ENCODE results near the gene PLPPR3.
"Not testable (repeated sequence)": the region's sequence is repeated elsewhere in the genome, so short reads cannot be mapped to it uniquely, and the experiment has no call there.

The PLPPR3 gene

DNA sequence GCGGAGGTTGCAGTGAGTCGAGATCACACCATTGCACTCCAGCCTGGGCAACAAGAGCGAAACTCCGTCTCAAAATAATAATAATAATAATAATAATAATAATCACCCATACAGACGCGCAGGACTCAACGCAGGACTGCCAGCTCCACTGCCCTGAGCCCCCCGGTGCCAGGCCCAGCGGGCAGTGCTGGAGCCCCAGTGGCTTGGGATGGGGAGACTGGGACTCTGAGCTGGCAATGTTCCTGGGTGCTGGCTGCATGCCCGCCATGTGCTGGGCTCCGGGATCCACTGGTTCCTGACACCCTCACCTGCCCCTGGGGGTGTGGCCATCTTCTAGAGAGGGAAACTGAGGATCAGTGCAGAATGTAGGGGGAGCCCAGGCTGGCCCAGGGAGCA, 5.6 kb upstream of the PLPPR3 start:
- DNase-seq (ENCODE audit: low spot score): no peak

DNA sequence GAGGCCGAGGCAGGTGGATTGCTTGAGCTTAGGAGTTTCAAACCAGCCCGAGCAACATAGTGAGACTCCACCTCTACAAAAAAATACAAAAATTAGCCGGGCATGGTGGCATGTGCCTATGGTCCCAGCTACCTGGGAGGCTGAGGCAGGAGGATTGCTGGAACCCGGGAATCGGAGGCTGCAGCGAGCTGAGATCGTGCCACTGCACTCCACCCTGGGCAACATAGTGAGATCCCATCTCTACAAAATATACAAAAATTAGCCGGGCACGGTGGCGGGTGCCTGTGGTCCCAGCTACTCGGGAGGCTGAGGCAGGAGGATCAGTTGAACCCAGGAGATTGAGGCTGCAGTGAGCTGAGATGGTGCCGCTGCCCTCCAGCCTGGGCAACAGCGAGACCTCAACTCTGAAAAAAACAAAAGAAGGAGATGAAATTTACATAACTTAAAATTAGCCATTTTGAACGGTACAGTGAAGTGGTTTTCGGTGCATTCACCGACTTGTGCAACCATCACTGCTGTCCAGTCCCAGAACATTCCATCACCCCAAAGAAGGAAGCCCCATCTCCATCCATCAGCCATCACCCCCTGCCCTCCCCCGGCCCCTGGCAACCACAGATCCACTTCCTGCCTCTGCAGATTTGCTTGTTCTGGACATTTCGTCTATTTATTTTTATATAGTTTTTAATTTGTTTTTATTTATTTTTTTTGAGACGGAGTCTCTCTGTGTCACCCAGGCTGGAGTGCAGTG, 4.3 kb upstream of the PLPPR3 start:
- DNase-seq (ENCODE audit: low spot score): no peak

DNA sequence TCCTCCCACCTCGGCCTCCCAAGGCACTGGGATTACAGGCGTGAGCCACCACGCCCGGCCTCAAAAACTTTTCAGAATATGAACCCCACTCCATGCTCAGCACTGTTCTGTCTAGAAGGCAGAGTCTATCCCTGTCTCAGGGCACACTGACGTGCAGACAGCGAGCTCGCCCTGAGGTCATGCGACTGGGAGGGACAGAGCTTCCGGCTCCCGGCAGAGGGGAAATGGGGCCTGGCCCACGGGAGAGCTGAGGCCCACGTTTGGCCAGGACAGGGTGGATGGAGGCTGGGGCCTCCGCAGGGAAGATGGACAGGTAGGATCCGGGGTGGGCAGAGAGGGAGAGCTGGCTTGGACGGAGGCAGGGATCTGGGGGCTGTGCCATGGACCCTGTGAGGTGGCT, 3.1 kb upstream of the PLPPR3 start:
- no peak for DNase-seq (ENCODE audit: low spot score)

DNA sequence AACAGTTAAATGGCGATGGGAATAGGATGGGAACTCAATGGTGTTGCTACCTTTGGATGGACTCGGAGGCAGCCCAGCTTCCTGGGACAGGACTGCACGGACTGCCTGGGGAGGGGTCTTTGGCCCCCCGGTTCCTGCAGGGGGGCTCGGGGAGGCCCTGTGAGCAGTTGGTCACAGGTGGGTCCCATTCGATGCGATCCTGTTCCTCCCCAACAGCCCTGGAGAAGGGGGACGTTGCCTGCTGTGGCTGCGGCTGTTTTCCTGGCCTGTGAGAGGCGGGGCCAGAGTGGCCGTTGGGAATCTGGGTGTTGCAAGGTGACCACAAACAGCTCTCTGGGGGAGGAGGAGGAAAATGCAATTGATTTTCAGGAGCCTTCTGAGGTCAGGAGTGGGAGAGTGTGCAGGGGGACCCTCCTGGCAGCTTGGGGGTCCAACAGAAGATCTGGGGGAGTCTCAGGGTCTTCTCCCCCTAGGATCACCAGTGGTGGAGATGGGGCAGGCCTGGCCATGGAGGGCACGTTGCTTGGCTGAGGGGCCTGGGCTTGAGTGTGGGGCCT, 1.9 kb upstream of the PLPPR3 start:
- DNase-seq (ENCODE audit: low spot score): no peak

DNA sequence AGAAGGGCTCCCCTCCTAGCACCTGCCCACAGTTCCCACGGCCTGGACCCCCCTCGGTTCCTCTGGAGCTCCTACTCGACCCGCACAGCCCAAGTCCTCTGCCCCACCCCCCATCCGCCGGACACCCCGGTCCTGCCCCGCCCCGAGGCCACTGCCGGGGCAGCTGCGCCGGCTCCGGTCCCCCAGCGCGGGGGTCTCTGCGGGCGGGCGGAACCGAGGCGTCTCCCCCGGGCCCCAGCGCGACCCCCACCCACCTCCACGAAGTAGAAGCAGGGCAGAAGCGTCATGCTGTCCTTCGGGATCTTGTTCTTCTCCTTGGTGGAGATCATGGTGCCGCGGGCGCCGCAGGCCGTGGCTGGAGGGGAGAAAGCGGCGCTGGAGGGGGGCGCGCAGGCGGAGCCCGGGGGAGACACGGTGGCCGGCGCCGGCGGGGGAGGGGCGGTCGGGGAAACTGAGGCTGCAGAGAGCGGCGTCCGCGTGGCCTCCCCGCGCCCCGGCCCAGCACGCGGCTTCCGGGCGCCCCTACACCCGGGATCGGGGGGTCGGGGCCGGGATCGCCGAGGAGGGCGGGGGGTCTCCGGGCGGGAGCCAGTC, 427 bp downstream of the PLPPR3 start:
- no peak for DNase-seq (ENCODE audit: low spot score)

DNA sequence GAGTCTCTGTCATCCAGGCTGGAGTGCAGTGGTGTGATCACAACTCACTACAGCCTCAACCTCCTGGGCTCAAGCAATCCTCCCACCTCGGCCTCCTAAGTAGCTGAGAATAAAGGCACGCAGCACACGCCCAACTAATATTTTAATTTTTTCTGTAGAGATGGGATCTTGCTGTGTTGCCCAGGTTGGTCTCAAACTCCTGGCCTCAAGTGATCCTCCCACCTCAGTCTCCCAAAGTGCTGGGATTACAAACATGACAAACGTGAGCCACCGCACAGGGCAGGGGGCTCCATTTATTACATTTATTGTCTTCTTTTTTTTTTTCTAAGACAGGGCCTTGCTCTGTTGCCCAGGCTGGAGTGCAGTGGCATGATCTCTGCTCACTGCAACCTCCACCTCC, 1.5 kb downstream of the PLPPR3 start:
- not testable (repeated sequence) for DNase-seq (ENCODE audit: low spot score)

DNA sequence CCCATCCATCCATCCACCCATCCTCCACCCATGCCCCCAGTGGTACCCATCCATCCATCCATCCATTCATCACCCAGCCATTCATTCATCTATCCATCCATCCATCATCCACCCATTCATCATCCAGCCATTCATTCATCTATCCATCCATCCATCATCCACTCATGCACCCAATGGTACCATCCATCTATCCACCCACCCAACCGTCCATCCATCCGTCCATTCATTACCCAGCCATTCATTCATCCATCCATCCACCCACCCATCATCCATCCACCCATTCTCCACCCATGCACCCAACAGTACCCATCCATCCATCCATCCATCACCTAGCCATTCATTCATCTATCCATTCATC, 5.3 kb downstream of the PLPPR3 start:
- no peak for DNase-seq (ENCODE audit: low spot score)

DNA sequence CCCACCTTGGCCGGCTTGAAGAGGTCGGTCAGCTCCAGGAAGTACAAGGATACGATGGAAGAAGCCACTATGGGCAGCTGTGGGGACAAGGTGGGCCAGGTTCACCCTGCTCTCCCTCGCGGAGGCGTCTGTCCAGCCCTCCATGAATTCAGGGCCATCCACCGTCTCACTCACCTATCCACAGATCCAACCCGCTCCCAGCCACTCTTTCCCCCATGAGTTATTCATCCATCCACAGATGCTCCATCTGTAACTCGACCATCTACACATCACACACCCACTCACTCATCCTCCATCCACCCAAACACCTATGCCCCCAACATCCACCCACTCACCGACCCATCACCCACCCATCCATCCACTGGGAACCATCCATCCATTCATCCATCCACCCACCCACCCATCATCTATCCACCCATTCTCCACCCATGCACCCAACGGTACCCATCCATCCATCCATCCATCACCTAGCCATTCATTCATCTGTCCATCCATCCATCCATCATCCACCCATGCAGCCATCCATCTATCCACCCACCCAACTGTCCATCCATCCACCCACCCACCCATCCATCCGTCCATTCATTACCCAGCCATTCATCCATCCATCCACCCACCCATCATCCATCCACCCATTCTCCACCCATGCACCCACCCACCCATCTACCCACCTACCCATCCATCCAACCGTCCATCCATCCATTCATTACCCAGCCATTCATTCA, 5.8 kb downstream of the PLPPR3 start:
- no peak for DNase-seq (ENCODE audit: low spot score)

DNA sequence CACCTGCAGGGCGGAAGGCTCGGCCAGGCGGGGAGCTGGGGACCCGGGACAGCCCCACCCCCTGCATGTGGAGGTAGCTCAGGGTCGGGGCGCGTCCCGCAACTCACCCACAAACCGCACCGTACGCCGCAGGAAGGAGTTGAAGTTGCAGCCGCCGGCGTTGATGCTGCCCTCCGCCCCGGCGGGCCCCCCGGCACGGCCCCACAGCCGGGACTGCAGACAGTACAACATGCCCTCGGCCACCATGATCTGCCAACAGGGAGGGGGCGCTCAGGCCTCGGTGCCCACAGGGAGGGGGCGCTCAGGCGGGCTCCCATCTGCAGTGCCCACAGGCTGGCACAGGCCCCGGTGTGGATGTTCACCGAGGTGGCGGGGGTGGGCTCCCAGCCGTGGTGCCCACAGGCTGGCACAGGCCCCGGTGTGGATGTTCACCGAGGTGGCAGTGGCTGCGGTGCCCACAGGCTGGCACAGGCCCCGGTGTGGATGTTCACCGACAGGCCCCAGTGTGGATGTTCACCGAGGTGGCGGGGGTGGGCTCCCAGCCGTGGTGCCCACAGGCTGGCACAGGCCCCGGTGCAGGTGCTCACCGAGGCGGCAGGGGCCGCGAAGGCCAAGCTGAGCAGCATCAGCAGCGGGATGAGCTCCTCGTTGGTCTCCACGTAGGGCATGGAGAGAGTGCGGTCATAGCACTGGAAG, 6.5 kb downstream of the PLPPR3 start:
- DNase-seq (ENCODE audit: low spot score): no peak

DNA sequence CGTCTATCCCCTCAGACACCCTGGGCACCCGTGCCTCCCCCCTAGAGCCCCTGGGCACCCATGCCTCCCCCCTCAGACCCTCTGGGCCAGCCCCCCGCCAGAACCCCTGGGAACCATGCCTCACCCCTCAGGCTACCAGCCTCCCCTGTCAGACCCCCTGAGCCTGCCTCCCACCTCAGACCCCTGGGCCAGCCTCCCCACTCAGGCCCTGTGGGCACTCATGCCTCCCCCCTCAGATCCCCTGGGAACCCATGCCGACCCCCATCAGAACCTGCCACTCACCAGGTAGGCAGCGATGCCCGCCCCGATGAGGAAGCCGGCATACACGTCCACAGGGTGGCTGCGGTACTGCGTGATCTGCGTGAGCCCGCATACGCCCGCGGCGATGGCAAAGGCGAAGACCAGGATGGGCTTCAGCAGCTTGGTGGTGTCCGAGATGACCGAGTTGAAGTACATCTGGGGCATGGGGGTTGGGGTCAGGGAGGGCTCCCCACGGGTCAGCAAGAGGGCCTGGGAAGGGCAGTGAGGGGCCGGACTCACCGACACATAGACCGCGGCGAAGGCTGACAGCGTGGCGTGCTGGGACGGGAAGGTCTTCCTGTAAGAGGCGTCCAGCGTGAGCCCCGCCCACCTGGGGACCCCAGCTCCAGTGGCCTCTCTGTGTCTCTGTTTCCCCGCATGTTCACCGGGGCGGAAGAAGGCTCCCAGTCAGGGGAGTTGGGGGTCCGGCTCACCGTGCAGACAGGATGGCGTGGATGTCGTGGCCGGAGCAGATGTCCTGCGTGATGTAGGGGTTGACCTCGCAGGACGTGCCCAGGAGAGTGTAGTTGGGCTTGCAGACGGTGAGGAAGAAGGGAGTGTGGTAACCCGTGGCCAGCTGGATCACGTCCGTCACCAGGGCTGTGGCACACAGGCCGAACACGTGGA, 7.3 kb downstream of the PLPPR3 start:
- DNase-seq (ENCODE audit: low spot score): no peak

DNA sequence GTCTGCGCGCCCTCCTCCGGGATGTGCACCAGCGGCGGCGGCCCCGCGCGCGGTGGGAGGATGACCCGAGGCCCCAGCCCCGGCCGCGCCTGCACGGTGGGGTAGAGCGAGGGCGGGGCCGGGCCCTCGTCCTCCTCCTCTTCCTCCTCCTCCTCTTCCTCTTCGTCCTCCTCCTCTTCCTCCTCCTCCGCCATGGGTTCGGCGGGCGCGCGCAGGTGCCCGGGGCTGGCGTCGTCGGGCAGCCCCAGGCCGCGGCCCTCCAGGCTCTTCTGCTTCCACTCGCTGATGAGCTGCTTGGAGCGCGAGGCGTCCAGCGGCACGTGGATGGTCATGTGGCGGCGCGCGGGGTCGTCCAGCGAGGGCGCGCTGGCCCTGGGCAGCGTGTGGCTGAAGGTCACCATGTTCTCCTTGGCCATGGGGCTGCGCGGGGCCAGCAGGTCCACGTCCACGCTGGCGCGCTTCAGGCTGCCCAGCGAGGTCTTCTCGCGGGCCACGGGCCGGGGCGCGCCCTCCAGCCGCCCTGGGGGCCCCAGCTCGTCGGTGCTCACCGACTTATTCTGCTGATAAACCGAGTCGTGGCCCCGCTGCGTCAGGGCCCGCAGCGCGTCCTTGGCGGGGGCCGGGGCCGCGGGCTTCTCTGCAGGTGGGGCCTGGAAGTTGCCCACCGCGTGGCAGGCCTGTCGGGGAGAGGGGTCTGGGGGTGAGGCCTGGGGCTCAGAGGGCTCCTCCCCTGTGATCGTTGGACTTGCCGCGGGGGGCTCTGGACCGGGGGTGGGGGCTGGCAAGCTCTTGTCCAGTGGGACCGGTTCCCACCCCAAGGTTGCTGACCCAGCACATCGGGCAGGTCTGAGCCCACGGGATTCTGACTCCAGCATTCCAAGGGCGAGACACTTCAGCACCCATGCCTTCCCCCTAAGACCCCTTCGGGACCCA, 8.3 kb downstream of the PLPPR3 start:
- DNase-seq (ENCODE audit: low spot score): no peak

DNA sequence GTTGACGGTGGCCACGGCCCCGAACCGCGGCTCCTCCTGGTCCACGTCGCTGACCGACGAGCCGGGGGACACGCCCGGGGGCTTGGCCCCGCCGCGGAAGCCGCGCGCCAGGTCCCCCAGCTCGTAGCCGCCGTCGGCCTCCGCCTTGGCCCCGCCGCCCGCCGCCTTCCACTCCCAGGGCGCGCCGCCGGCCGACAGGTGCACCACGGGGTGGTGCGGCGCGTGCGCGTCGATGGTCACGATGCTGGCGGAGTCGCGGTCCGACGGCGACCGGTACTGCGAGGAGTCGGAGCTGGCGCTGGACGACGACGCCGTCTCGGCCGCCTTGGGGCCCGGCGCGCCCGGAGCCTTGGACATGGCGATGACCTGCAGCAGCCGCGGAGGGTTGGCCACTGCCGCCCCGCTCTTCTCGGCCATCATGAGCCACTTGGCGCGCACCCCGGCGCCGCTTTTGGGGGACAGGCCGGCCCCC, 9.0 kb downstream of the PLPPR3 start:
- DNase-seq (ENCODE audit: low spot score): no peak

DNA sequence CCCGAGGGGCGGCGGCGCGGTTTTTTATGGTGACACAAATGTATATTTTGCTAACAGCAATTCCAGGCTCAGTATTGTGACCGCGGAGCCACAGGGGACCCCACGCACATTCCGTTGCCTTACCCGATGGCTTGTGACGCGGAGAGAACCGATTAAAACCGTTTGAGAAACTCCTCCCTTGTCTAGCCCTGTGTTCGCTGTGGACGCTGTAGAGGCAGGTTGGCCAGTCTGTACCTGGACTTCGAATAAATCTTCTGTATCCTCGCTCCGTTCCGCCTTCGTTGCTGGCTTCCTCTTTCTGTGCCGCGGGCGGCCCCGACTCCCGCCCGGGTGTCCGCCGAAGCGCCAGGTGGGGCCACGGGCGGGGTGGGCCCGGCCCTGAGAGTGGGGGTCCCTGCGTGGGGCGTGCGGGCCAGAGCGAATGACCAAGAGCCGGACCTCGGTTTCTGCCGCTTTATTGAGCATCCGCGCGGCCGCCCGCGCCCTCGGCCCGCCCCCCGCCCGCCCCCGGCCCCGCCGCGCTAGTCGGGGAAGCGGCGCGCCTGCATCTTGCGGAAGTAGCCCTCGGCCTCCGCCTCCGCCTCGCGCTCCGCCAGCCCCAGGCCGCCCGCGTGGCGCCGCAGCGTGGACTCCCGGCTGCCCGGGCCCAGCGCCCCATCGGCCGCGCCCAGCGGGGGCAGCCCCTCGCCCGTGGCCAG, 9.6 kb downstream of the PLPPR3 start:
- DNase-seq (ENCODE audit: low spot score): no peak

DNA sequence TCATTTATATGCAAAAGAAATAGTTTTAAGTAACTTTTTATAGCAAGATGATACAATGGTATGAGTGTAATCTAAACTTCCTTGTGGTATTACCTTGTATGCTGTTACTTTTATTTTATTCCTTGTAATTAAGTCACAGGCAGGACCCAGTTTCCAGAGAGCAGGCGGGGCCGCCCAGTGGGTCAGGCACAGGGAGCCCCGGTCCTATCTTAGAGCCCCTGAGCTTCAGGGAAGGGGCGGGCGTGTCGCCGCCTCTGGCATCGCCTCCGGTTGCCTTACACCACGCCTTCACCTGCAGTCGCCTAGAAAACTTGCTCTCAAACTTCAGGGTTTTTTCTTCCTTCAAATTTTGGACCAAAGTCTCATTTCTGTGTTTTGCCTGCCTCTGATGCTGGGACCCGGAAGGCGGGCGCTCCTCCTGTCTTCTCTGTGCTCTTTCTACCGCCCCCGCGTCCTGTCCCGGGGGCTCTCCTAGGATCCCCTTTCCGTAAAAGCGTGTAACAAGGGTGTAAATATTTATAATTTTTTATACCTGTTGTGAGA, 10.2 kb downstream of the PLPPR3 start:
- DNase-seq (ENCODE audit: low spot score): no peak

DNA sequence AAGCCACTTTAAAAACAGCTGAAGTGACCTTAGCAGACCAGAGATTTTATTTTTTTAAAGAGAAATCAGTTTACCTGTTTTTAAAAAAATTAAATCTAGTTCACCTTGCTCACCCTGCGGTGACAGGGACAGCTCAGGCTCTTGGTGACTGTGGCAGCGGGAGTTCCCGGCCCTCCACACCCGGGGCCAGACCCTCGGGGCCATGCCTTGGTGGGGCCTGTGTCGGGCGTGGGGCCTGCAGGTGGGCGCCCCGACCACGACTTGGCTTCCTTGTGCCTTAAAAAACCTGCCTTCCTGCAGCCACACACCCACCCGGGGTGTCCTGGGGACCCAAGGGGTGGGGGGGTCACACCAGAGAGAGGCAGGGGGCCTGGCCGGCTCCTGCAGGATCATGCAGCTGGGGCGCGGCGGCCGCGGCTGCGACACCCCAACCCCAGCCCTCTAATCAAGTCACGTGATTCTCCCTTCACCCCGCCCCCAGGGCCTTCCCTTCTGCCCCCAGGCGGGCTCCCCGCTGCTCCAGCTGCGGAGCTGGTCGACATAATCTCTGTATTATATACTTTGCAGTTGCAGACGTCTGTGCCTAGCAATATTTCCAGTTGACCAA, 10.8 kb downstream of the PLPPR3 start:
- no peak for DNase-seq (ENCODE audit: low spot score)

DNA sequence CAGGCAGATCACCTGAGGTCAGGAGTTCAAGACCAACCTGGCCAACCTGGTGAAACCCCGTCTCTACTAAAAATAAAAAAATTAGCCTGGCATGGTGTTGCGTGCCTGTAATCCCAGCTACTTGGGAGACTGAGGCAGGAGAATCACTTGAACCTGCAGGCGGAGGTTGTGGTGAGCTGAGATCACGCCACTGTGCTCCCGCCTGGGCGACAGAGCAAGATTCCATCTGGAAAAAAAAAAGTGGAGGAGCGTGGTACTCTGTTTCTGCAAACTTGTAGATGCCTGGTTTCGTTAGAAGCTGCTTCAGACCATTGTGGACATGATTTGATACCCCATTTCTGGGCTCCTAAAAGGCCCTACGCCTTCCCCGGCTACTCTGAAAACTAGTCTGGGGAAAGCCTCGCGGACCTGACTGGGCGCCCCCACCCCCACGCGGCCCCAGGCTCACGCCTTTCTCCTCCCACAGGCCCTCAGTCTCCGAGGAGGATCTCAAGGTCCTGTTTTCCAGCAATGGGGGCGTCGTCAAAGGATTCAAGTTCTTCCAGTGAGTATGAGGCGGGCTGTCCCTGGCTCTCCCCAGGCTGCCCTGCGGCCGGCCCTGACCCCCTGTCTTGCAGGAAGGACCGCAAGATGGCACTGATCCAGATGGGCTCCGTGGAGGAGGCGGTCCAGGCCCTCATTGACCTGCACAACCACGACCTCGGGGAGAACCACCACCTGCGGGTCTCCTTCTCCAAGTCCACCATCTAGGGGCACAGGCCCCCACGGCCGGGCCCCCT, 11.5 kb downstream of the PLPPR3 start:
- no peak for DNase-seq (ENCODE audit: low spot score)

DNA sequence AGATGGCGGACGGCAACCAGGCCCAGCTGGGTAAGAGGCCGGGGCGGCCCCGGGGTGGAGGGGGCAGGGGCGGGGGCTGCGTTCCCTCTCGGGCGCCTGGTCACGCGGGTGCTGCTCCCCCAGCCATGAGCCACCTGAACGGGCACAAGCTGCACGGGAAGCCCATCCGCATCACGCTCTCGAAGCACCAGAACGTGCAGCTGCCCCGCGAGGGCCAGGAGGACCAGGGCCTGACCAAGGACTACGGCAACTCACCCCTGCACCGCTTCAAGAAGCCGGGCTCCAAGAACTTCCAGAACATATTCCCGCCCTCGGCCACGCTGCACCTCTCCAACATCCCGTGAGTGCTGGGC, 13.4 kb downstream of the PLPPR3 start:
- no peak for DNase-seq (ENCODE audit: low spot score)

All from CD4-positive, alpha-beta T cell treated with Interleukin-2 at 100 ng/mL for 4 hours (primary cell).